Mesothelial cell of epicardium (in vitro differentiated cells): ENCODE data around the gene EXOC2. TPM values are rescaled to one million over a fixed set of nuclear protein-coding genes. Genes with fewer than 3 reads are reported as not detected.

Experiments
- DNase-seq, 2 experiments: peaks; one replicate each; pipeline ENCODE4 v3.0.0; 2021; ENCODE audit warnings: low spot score in 2 of 2; ENCODE audit not compliant: unreplicated experiment in 2 of 2
- H3K27ac Mint-ChIP-seq: 2 replicates; pipeline ENCODE4 v1.8.0; 2021; ENCODE audit warnings: mixed read lengths
- H3K27me3 Mint-ChIP-seq: 2 replicates; pipeline ENCODE4 v1.8.0; 2021; ENCODE audit warnings: low read depth, mixed read lengths
- H3K36me3 Mint-ChIP-seq: 2 replicates; pipeline ENCODE4 v1.8.0; 2021; ENCODE audit warnings: mixed read lengths
- H3K4me1 Mint-ChIP-seq: 2 replicates; pipeline ENCODE4 v1.8.0; 2021; ENCODE audit warnings: mixed read lengths
- H3K4me3 Mint-ChIP-seq: 2 replicates; pipeline ENCODE4 v1.8.0; 2021; ENCODE audit warnings: mild to moderate bottlenecking, moderate library complexity, mixed read lengths
- H3K9me3 Mint-ChIP-seq: 2 replicates; pipeline ENCODE4 v1.8.0; 2021; ENCODE audit warnings: mixed read lengths
- CTCF ChIP-seq: fragments of 200-600 bp; sonication (generic); IDR thresholded peaks from one replicate; pipeline ENCODE4 v1.5.0; 2021; ENCODE audit warnings: antibody characterized with exemption; ENCODE audit not compliant: unreplicated experiment
- total RNA-seq: library from RNA; stranded (reverse); gene quantifications from 3 replicates; pipeline ENCODE4 v1.2.1, GENCODE V29; 2021

Gene EXOC2
- total RNA-seq, 1 donor from 2014 or later, result 22.9 TPM

GRCh38 chr6:511488-512137 is 181.3 kb downstream of the EXOC2 start:
- H3K36me3 Mint-ChIP-seq, result peaks cover 12% of the 10 kb centered on the region
- H3K4me1 Mint-ChIP-seq, result no peaks in the 10 kb centered on the region
- H3K27me3 Mint-ChIP-seq, result no peaks in the 10 kb centered on the region
- H3K27ac Mint-ChIP-seq, result no peak overlapping the region
- H3K4me3 Mint-ChIP-seq, result no peak overlapping the region
- no peak for DNase-seq
- no peak for TF ChIP-seq CTCF
- H3K9me3 Mint-ChIP-seq, result peaks cover 1% of the 10 kb centered on the region

- Mint-ChIP-seq H3K9me3 (no peaks in the 10 kb centered on the region), H3K27me3 (no peaks in the 10 kb centered on the region), H3K27ac (no peak overlapping the region), H3K4me1 (no peaks in the 10 kb centered on the region), H3K36me3 (peaks cover 10% of the 10 kb centered on the region), H3K4me3 (no peak overlapping the region)
- no peak for DNase-seq
- TF ChIP-seq CTCF, result no peak
Observed at GRCh38 chr6:509676-510075, 183.3 kb downstream of the EXOC2 start.

GRCh38 chr6:508614-509013 is 184.3 kb downstream of the EXOC2 start:
- Mint-ChIP-seq H3K4me3 (no peak overlapping the region), H3K27ac (no peak overlapping the region), H3K4me1 (no peaks in the 10 kb centered on the region), H3K27me3 (no peaks in the 10 kb centered on the region), H3K9me3 (no peaks in the 10 kb centered on the region), H3K36me3 (peaks cover 10% of the 10 kb centered on the region)
- DNase-seq, result no peak
- TF ChIP-seq CTCF, result no peak

GRCh38 chr6:508006-508405 is 184.9 kb downstream of the EXOC2 start:
- no peak for DNase-seq
- Mint-ChIP-seq H3K36me3 (peaks cover 7% of the 10 kb centered on the region), H3K4me1 (no peaks in the 10 kb centered on the region), H3K9me3 (no peaks in the 10 kb centered on the region), H3K4me3 (no peak overlapping the region), H3K27me3 (no peaks in the 10 kb centered on the region), H3K27ac (no peak overlapping the region)
- TF ChIP-seq CTCF, result no peak

- no peak for DNase-seq
- Mint-ChIP-seq H3K27me3 (no peaks in the 10 kb centered on the region), H3K36me3 (peaks cover 7% of the 10 kb centered on the region), H3K27ac (no peak overlapping the region), H3K9me3 (no peaks in the 10 kb centered on the region), H3K4me1 (no peaks in the 10 kb centered on the region), H3K4me3 (no peak overlapping the region)
- TF ChIP-seq CTCF, result no peak
Observed at GRCh38 chr6:506920-507622, 185.9 kb downstream of the EXOC2 start.
